Frontal cortex (tissue), 4 donors: ENCODE data around the gene HIVEP2. TPM values are rescaled to one million over a fixed set of nuclear protein-coding genes. Genes with fewer than 3 reads are reported as not detected.

Experiments
- DNase-seq, 2 donors: peaks; one replicate each; pipeline ENCODE4 v3.0.0; 2012; ENCODE audit warnings: low spot score in 2 of 2
- FAIRE-seq: peaks from 2 replicates; lab custom pipeline; 2012; peaks lifted over from hg19 to GRCh38; lab: Jason Lieb, UNC
- total RNA-seq: library from RNA; depleted of rRNA; stranded (reverse); fragments of >200 nt; gene quantifications from one replicate; pipeline ENCODE4 v1.2.3, GENCODE V29; 2014
- donor health status: control.
- donor health status: control.
- donor health status: control.

Gene HIVEP2
- total RNA-seq, 1 donor from 2014 or later, result 68.9 TPM

DNA sequence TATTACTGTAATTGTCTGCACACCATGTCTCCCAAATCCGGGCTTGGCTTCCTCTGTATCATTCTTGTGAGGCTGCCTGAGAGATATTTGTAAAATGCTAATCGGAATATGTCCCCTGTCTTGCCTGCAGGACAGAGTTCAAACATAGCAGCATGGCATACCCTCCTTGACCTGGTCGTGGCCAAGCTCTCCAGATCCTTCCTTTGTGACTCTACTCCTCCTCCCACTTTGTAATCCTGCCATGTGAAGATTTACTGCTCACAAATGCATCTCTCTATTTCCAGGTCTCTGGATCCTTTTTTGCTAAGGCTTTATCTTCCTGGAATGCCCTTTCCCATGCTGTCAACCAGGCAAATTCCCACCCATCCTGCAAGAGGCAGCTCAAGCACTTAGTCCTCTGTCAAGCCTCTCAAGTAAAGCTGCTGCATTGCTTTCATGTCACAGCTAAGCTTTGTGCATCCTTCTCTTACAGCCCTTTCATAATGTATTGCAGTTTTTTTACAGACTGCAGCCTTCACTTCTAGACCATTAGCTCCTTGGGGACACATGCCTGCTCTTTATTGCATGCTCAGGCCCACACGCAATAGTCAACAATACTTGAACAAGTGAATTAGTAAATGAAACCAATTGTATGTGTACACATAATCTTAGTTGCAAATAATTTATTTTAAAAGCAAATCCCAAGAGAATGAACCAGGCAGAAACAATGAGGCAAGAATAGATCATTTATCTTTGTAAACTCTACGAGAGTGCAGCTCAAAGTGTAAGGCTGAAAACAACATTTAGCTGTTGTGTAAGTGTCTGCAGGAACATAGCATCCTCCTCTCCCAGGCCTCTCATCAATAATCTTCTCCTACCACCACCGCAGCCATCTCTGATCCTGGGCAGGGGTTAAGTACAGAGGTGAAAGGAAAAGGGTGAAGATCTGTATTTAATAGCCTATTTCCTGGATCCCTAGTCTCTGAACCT lies 45.8 kb downstream of the HIVEP2 start:
- no peak for FAIRE-seq
- DNase-seq, result no peak

DNA sequence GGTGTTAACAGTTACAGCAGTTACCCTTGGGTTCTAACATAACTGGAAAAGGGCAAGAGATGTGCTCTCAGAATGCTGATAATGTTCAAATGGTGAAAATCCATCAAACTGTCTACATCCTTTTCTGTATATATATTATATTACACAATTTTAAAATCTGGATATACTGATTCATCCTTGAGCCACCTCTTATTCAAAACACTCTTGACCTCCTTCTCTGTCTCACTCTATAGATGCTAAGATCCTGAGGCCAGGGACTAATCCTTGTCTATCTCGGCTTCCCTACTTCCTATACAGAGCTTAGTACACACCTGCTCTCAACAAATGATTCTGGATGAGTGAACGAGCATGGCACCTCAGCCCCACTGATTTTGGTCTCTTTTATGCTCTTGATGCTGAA lies 47.3 kb downstream of the HIVEP2 start:
- FAIRE-seq (no peak), DNase-seq (no peak)

DNA sequence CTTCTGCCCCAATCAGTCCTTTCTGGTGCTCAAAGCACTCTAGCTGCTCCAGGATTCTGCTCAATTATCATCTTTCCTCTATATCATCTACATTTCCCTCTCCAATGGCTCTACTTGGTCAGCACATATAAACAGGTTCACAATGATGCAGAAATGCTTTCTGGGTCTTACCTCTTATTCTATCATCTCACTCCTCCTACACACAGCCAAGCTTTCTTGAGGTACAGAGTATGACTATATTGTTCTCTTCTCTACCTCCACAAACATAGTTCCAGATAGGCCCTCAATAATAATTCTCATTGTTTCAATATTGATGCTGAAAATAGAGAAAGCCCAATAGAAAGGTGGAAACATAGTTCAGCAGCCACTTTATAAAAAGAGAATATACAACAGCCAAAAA lies 48.2 kb downstream of the HIVEP2 start:
- no peak for DNase-seq
- no peak for FAIRE-seq

DNA sequence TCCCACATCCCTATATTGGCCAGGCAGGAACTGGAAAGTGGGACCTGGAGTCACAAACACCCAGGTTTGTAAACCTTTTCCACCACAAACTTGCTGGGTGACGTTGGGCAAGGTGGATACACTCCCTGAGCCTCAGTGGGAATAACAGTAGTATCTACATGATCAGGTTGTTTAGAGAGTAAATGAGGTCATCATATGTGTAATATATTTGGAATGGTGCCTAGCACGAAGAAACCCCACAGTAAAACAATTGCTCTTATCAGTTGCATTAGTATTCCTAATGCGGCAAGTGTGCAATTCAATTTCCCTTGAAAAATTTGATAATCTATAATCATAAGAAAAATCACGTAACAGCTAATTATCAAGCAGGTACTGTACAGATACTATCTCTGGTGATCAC lies 51.9 kb downstream of the HIVEP2 start:
- no peak for FAIRE-seq

DNA sequence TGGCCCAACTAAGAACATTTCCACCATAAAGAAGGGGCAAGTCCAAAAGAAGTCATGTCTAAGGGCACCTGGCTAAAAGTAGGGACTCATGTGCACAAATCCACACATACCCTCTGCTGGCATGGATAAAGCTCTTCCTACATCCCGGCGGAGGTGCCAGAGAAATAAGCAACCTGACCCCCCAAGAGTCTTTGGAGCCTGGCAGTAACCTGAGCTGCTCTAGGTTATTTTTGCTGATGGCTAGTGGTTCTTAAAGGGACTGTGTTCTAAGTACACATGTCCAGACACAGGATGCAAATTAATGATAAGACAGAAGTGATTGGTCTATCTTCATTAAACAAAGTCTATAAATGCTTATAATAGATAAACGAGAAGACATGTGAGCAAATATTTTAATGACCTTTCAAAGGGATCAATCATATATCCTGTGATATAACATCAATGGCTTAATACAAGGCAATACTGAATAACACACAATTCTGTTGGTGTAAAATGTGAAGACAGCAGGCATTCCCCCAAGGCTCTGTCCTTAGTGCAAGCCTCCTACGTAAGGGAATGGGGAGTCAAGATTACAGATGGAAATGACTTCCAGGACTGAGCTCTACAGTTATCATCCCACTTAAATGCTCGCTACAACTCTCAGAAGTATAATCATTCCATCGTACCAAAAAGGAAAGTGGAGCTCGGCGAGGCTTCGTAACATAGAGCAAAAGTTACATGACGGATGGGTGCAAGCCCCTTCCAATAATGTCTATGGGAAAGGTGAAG lies 52.5 kb downstream of the HIVEP2 start:
- no peak for FAIRE-seq
- no peak for DNase-seq

More for the DNA sequence above, 51.9 kb downstream of the HIVEP2 start:
- no peak for DNase-seq

DNA sequence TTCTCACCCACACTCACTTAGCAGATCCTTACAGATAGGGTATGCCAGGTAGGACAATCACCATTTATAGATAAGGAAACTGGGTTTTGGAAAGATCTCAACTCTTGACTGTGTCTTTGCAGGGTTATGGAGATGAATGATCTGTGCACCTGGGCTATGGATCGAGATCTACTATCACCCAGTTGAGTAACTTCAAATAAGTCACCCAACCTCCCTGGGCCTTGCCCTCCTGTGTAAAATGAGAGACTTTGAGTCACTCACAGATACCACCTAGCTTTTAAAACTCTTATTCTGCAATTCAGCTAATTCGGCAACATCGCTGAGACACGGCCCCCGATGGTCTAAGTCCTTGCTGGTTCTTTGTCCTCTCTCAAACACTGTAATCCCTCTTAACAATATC lies 53.5 kb downstream of the HIVEP2 start:
- no peak for DNase-seq
- FAIRE-seq, result no peak

DNA sequence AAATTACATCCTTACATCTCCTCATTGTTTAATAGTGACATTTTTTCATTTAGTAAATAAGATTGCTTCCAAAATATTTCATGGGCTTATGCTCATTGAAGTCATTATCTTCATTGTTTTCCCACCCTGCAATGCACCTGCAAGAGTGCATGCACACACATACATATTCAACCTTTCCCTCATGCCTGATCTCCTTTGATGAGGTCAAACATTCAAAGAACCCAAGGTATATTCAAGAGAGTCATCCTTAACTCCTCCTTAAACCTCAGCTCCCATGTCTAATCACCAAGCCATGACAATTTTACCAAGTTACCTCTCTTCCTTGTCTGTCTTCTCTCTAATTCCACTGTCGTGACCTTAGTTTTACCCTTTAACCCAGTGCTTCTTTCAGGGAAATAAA lies 56.5 kb downstream of the HIVEP2 start:
- FAIRE-seq (no peak), DNase-seq (no peak)

DNA sequence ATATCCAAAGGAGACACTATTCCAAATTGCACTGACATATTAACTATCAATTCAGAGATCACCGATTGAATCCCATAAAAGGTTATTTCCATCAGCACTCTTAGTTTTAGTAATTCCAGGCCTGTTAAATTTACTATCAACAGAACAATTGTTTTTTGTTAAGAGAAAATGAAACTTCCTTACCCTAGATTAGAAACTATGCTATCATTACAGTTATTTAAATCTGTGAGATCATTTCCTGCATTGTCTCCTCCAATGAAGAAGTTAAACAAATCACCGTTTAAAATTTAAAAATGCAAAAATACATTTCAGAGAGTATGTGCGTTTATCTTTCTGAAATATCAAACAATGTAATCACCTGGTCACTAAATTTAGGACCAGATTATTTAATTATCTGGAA lies 57.5 kb downstream of the HIVEP2 start:
- no peak for FAIRE-seq
- no peak for DNase-seq

DNA sequence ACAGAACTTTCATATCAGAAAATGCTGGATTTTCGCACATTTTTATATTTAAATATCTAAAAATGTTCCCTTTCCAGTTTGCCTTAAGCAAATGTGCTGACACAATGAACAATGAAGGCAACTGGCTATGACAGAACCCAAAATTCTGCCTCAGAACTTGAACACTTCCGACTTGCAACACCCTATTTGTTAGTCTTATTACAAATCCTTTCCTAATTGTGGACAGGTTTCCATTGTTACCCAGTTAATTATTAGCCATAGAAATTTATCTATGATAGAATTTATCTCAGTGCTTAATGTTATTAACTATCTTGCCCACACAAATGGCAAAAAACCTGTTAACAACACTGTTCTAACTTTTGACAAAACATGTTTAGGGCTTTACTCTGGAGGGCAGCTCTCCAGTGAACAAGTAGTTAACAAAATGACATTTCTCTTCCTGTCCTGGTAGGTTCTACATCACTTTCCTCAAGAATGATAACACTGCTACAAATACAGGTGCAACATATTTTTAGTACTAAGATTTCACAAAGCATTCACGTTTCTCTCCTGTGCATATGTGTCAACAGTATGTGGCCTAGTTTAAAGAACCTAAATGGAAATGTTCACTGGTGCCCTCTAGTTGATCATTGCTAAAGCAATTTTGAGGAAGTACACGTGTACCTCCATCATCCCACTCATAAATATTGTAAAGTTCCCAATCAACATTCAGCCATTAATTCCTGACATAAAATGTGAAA lies 58.4 kb downstream of the HIVEP2 start:
- FAIRE-seq (peak; percentile 61), DNase-seq (no peak)

DNA sequence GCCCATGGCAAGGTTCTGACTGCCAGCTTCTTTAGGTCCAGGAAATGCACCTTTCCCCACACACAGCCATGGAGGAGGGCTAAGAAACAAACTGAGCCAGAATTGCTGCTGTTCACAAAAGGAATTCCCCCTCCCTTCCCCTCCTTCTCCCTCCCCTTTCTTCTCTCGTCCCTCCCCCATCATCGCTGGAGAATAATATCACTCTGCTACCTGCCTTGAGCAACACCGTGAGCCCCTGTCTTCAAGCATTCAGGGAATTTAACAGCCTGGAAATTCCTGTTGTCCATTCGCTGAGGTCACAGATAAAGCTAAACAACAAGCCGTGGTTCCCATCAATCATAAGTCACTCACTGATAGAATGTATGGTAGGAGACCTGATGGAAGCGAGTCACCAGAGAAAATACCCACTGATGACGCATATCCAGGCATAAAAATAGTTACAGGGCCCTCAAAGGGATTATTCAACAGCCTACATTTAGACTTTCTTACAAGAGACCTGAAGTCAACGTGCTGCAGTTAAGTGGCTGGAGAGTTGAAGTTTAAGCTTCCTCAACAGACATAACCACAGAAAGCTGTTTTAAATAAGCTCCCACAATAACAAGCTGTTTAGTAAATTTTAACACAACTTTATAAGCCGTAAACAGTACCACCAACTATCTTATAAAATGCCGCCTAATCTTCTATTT lies 59.7 kb downstream of the HIVEP2 start:
- DNase-seq (peak in 1 of 2 donors; percentile 12), FAIRE-seq (no peak)

DNA sequence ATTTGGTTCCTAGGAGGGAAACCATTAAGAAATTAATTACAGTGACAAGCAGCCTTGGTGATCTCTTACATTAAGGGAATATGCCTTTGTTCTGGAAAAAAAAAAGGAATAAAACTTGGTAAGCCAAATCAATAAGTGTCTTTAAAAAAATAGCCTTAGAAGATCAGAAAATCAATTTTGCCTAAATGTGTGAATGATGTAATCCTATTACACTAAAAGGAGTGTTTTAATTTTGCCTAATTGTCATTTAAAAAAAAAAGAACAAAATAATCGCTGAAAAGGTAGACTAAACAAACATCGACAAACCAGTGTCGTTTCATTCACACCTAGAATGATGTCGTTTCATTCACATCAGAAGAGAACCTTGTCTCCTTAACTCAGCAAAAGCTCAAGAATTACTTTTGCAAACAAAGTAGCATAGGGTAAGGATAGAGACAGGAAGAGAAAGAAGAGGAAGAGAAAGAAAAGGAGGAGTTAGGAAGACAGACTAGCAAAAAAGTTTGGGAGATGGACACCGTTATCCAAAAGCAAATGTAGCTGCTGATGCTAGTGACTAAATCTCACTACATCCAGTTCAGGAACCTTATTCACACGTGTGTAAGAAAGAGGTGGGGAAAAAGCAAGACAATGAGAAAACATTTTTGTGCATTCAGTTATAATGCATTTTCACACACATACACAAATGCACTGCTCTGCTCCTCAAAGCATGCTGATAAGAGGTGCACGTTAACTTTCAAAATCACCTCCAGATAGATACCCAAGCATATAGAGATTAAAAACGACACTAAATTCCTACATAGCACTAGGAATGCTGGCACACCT lies 60.6 kb downstream of the HIVEP2 start:
- FAIRE-seq, result no peak
- no peak for DNase-seq

DNA sequence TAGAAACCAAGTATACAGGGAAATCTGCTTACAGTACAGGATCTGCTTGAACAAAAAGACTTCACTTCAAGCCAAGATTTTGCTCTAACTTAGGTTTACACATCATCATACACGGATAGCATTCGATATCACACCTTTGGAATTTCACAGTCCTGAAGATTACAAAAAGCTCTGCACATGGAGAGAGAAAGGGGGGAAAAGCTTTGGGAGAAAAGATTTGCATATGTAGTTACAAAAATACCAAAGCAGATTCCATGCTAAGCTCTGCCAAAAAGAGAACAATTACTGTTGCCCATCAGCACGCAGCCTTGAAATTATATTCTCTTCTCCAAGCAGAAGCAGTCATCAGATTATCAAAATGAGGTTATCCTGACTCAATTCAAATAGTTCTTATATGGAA lies 62.0 kb downstream of the HIVEP2 start:
- FAIRE-seq (no peak), DNase-seq (no peak)

DNA sequence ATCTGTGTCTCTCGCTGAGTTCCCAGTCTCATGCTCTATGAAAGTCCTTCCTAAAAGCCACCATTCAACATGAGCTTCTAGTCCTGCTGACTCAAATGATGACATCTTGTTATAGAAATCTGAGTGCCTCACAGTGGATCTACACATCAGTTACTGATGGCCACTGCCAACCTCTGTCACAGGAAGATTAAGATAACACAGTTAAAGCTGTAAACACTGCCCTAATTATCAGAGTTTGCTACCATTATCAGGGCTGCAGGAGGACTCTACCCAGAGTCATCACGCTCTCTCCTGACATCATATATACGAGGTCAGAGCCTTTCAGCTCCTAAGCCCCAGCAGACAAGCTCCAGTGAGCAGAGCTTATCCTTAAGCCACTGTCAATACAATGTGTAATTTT lies 63.2 kb downstream of the HIVEP2 start:
- DNase-seq, result no peak
- FAIRE-seq, result no peak

DNA sequence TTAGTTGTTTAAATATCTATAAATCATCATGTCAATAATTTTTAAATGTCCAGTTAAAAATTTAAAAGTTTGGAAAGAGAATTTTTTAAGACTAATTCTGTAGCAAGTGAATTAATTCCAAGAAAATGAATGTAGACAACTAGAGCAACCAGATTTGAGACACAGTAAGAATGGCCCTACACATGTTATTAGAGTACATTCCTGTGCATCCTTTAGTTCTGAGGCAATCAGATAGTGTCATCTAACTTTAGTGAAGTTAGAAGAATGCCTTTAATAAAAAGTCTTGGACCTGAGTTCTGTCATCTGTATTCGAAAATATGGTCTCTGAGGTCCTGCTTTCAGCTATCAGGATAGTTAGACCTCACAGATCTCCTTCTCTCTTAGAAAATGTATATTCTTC lies 63.7 kb downstream of the HIVEP2 start:
- DNase-seq (no peak), FAIRE-seq (no peak)

DNA sequence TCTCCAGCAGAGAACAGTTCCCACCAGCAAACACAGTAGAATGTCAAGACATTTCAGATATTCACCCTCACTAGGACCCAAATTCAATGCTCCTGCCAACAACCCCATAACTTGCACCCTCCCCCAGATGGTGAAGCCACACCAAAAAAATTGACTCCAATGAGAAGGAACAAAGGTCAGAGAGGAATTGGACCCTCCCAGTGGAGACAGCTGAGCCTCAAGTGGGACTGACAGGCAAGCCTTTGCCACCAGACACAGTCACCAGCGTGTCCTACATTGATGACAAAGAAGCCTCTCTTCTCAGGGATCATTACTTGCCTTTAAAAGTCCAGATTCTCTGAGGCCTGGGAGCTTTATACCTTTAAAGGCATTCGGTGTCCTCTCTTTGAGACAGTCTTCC lies 64.8 kb downstream of the HIVEP2 start:
- FAIRE-seq, result no peak
- DNase-seq, result no peak

DNA sequence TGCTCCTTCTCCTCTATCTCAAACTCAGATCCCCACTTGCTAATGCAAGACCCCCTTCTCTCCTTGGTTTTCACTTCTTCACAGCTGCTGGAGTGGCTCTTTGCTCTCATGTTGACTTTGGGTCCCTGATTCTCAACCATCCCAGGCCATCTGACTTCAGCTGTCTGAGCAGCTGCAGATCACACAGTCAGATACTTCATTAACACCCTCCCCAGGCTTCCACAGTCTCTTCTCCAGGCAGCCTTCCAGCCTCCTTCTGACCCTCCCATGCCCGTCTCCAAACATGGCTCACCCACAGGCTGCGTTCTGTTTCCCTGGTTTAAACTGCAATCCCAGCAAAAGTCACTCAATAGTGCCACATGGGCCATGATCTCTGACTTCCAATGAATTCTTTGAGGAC lies 65.4 kb downstream of the HIVEP2 start:
- DNase-seq (no peak), FAIRE-seq (no peak)

DNA sequence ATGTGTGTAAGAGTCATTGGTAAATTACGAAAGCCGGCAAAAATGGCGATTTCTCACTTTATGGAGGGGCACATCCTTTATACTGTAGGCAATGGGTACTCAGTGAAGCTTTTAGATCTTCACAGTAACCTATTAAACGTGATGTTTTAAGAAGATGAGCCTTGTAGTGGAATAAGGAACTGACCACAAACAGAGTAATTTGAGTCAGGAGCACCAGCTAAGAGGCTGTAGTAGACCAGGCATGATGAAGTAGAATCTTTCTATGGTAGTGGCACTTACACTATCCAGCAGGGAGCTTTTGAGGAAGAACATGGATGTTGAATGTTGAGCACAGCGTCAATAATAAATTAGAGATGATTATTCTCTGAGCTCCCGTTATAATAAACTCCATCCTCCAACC lies 65.9 kb downstream of the HIVEP2 start:
- FAIRE-seq (no peak), DNase-seq (no peak)

DNA sequence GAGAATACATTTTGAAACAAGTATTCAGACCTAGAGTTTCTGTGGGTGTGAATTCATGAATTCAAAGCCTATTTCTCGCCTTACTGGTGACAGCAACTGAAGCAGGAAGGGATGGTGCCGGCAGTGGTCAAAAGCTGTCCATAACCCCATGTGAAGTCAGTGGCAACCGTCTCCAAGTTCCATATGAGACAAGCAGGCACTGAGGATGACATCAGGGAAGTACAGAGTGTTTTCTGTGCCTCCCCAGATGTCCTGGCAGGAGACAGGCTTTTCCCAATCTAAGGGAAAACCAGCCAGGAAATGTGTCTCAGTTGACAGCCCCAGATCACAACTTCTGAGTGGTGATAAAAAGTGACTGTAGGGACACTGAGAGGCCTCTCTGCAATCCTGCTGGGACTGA lies 66.6 kb downstream of the HIVEP2 start:
- FAIRE-seq (no peak), DNase-seq (no peak)

DNA sequence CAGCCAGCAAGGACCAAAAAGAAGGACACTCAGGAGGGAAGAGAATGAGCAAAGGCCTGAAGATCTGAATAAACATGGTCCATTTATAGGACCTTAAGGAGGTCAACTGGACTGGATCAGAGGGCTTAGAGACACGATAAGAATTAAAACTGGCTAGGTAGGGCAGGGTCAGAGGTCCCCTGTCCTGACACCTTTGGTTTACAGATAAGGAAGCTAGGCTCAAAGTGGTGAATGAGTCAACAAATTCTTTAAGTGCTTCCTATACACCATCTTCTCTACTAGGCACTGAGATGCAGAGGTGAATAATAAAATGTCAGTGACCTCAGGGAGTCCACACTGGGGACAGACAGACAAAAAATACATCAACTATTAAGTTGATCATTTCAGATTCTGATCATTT lies 70.3 kb downstream of the HIVEP2 start:
- no peak for FAIRE-seq

More for the DNA sequence above, 70.3 kb downstream of the HIVEP2 start:
- no peak for DNase-seq
